Fibroblast of the conjunctiva (primary cell): ENCODE measurements around the gene CCNB3.
"Not testable (repeated sequence)": the region's sequence is repeated elsewhere in the genome, so short reads cannot be mapped to it uniquely, and the experiment has no call there.

Experiments
- DNase-seq: peaks from one replicate; pipeline ENCODE4 v3.0.0-alpha.2; 2010; ENCODE audit warnings: low read depth

The CCNB3 gene

DNA sequence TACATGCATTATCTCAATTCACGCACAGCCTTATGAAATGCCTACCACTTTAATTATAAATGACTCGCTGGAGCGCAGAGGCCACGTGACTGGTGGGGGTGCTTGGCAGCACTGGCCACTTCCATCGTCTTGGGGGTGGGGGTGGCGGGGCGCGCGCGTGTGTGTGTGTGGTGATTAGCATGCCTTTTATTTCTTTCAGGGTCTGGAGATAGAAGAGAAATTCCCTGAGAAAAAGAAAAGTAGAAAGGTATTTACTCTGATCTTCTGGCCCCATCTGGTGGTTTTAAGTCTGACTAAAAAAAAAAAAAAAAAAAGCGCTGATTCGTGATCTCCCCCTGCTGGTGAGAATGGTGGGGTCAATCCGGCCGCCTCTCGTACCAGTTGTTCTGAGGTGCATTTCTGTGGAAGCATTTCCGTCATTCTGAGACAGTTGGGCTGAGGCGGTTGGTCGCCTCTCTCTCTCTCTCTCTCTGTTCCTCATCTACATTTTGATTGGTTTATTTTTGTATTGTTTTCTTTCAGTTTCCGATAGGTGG lies at the start of gene CCNB3:
Gene CCNB3, plus strand, starts transcription at position 402 of the 536 bp plus-strand sequence. CDS start 80,399 bp downstream, outside the sequence.
- DNase-seq = peak; percentile 49

GRCh38 chrX:50157545-50158135 lies 46.9 kb upstream of the CCNB3 start:
- DNase-seq = peak; percentile 2

GRCh38 chrX:50158593-50158992 lies 46.0 kb upstream of the CCNB3 start:
- no peak for DNase-seq

DNA sequence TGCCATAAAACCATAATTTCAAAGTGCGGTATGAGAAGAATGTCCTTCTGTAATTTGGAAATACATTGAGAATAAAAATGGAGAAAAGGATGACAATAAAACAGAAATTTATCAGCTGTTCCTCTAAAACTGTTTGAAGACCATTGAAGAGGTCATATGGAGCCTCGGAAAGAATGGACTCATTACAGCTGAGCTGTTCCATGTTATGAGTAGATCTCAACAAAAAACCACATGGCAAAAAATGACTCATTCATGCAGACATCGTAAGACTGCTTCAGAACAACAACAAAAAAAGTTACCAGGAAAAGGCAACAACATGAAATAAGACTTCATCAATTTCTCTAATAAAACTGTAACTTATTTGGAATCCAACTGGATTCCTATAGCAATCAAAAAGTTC lies 43.4 kb upstream of the CCNB3 start:
- DNase-seq = no peak

- DNase-seq = no peak
Measured at GRCh38 chrX:50165727-50166126, 38.8 kb upstream of the CCNB3 start.

GRCh38 chrX:50167366-50167765 lies 37.2 kb upstream of the CCNB3 start:
- no peak for DNase-seq

- no peak for DNase-seq
Measured at GRCh38 chrX:50168241-50168687, 36.3 kb upstream of the CCNB3 start.

DNA sequence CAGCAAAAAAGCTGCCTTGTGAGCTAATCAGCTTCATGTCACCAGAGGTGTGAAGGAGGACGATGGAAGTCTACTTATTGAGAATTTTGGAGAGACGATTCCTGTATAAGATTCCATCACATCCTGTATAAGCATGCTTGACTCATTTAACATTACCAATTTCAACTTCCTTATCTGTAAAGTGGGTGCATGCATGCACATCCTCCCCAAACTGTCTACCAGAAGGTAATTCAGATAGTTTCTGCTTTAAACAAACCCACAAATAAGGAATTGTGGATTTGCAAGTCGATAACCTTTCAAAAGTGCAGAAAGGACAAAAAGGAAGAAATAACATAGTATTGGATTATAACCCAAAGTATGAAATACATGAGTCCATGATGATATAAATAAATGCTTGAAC lies 34.8 kb upstream of the CCNB3 start:
- no peak for DNase-seq

GRCh38 chrX:50180073-50180940 lies 24.3 kb upstream of the CCNB3 start:
- DNase-seq = no peak

DNA sequence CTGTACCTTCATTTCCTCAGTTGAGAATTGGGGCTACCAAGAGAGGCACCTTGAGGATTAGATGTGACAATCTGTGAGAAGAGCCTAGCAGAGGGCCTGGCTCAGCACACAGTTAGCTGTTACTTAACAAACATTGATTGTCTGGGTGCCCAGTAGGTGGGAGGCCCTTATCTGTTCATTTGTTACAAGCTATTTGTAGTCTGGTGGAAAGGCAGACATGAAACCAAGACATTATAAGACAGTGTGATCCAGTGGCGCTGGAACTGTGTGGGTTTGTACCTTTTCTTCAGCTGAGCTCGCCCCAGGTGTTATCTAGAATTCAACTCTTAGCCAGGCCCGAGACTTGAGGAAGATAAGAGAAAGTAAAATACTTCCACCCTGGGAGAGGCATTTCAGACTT lies 20.7 kb upstream of the CCNB3 start:
- no peak for DNase-seq

GRCh38 chrX:50188859-50189600 lies 15.5 kb upstream of the CCNB3 start:
- DNase-seq = no peak

GRCh38 chrX:50198348-50198747 lies 6.2 kb upstream of the CCNB3 start:
- DNase-seq = no peak

DNA sequence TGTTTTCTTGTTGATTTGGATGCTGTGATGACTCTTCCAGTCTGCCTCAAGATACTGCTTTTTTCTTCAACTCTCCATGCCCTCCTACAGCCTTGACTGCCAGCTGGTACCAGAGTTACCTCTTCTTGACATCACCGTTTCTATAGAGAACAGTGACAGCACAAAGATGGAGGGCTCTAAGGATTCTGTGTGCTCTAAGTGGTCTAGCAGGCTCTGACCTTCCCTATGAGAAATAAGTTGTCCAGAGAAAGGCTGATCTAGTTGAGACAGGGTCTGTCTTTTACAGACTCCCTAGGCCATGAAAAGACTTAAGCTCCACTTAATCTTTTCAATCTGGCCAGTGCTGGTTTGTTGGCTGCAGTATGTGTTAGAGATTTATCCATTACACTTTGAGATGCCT lies 3.7 kb upstream of the CCNB3 start, which contains the start of gene AKAP4:
Gene AKAP4, minus strand, starts transcription at position 101 of the 400 bp plus-strand sequence. CDS start 118 bp downstream, outside the sequence.
- no peak for DNase-seq

GRCh38 chrX:50202539-50202938 lies 2.0 kb upstream of the CCNB3 start:
- DNase-seq = no peak

- no peak for DNase-seq
Measured at GRCh38 chrX:50206753-50207152, 2.2 kb downstream of the CCNB3 start.

GRCh38 chrX:50211510-50211909 lies 6.9 kb downstream of the CCNB3 start:
- DNase-seq = no peak

GRCh38 chrX:50281253-50281652 lies 76.7 kb downstream of the CCNB3 start:
- DNase-seq = no peak

- no peak for DNase-seq
Measured at GRCh38 chrX:50327235-50327634, 122.7 kb downstream of the CCNB3 start.

DNA sequence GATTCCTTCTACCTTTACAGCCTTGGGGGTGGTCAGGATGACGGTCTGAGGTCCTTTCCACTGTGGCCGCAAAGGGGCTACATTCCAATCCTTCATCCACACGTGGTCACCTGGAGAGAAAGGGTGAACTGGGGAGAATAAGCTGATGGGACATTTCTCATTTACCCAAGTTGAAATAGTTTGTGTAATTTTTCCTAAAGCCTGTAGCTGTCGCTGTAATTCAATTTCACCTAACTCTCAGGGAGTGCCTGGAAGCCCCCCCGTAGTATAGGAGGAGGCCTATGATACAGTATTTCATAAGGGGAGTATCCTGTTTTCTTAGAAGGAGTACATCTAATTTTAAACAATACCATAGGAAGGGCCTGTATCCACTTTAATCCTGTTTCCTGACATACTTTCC lies 128.1 kb downstream of the CCNB3 start:
- not testable (repeated sequence) for DNase-seq

DNA sequence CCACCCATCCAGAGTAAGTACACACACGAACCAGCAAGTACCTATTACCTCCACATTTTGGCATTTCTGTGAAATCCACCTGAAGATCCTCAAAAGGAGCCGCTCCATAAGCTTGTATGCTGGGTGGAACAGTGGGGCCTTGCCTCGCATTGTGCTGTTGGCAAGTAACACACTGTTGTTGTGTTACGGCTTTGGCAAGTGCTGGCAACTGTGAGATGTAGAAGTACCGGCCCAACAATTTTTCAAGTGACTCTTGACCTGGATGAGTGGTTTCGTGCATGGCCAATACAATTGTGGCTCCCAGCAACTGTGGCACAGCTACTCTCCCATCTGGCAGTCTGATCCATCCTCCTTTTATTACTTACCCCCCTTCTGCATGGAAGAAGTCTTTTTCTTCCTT lies 128.7 kb downstream of the CCNB3 start:
- DNase-seq = no peak

DNA sequence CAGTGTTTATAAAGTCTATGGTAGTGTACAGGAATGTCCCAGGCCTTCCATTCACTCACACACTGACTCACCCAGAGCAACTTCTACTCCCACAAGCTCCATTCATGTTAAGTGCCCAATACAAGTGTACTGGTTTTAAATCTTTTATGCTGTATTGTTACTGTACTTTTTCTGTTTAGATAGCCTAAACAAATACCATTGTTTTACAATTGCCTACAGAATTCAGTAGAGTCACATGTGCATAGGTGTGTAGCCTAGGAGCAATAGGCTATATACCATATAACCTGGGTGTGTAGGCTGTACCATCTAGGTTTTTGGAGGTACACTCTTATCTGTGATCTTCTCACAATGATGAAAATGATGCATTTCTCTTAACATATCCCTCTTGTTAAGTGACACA lies 139.4 kb downstream of the CCNB3 start:
- DNase-seq = no peak

GRCh38 chrX:50372966-50373365 lies 168.4 kb downstream of the CCNB3 start:
- DNase-seq = no peak
